Lower leg skin (tissue), 4 donors: Measurements from ENCODE around the gene SPTBN4. TPM values are rescaled to one million over a fixed set of nuclear protein-coding genes. Genes with fewer than 3 reads are reported as not detected.

Experiments used
- DNase-seq, 2 donors: peaks; one replicate each; pipeline ENCODE4 v3.0.0-alpha.2; 2019; ENCODE audit warnings: low spot score in 2 of 2
- H3K4me3 ChIP-seq: fragments of 200-600 bp; sonication (generic); 2 replicates; pipeline ENCODE4 v1.5.1; 2017; ENCODE audit warnings: mild to moderate bottlenecking, low read depth; ENCODE audit not compliant: poor library complexity, severe bottlenecking
- POLR2A ChIP-seq, 2 donors: fragments of 450-650 bp; IDR thresholded peaks; one replicate each; pipeline ENCODE4 v1.6.1; 2016 to 2017; ENCODE audit warnings: antibody characterized with exemption in 2 of 2, mild to moderate bottlenecking in 1 of 2, moderate library complexity in 1 of 2
- WGBS, 2 donors: methylation state at CpG; one replicate each; pipeline ENCODE4 v1.1.5; 2018; 5-methylcytosine and 5-hydroxymethylcytosine counted together
- intact Hi-C: fragments of 100-400 bp; cut with DNase I; formaldehyde crosslinking; loops from one replicate; pipeline ENCODE4 v1.15.0; 2023; ENCODE audit warnings: low total_unique reads
- total RNA-seq, 4 donors: library from RNA; depleted of rRNA; stranded (reverse); fragments of >200 nt; gene quantifications; one replicate each; pipeline ENCODE4 v1.1.0, GENCODE V29; 2016
- TF ChIP-seq, protein P1 (sequence below), 3 donors: fragments of 450-650 bp; IDR thresholded peaks; one replicate each; pipeline ENCODE4 v1.5.1; 2016; ENCODE audit warnings: antibody characterized with exemption in 3 of 3, mild to moderate bottlenecking in 3 of 3, moderate library complexity in 2 of 3

Gene SPTBN4
- total RNA-seq, 4 donors from 2014 or later, result 0.25 to 2.2 (median 1.6) TPM

DNA sequence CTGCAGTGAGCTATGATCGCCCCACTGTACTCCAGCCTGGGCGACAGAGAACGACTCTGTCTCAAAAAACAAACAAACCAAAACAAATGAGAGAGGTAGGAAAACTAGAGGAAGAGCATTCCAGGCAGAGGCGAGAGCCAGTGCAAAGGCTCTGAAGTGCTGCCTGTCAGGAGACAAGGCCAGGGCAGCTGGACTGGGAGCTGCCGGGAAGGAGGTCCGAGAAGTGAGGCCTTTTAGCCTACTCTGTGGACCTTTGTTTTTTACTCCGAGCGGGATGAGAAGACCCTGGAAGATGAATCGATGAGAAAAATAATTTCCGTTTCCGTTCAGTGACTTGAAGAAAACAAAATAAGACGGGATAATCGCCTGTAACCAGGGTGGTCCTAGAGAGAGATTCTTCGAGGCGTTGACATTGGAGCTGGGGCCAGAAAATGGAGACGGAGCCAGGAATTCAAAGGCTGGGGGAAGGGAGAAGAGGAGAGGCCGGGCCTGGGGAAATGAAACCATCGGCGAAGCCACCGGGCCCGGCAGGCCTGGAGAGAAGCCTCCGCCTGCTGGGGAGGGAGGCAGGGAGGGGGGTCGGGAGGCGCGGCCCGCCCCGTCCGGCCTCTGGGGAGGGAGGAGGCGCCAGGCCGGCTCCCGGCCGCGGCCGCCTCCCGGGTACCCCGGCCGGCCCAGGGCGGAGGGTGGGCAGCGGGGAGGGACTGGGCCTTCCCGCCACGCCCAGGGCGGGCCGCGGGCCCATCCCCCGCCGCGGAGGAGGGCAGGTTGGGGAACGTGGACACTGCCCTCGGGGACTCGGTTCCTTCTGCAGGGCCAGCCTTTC lies 33.2 kb upstream of the SPTBN4 start:
- TF ChIP-seq, protein P1, sequence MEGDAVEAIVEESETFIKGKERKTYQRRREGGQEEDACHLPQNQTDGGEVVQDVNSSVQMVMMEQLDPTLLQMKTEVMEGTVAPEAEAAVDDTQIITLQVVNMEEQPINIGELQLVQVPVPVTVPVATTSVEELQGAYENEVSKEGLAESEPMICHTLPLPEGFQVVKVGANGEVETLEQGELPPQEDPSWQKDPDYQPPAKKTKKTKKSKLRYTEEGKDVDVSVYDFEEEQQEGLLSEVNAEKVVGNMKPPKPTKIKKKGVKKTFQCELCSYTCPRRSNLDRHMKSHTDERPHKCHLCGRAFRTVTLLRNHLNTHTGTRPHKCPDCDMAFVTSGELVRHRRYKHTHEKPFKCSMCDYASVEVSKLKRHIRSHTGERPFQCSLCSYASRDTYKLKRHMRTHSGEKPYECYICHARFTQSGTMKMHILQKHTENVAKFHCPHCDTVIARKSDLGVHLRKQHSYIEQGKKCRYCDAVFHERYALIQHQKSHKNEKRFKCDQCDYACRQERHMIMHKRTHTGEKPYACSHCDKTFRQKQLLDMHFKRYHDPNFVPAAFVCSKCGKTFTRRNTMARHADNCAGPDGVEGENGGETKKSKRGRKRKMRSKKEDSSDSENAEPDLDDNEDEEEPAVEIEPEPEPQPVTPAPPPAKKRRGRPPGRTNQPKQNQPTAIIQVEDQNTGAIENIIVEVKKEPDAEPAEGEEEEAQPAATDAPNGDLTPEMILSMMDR (IDR thresholded peaks at IDR 0.05), result no peak
- TF ChIP-seq POLR2A (IDR thresholded peaks at IDR 0.05), result no peak
- H3K4me3 ChIP-seq, result peak overlapping the region; percentile 4
- WGBS, 2 donors, result 1 to 3% methylated on average over 22 to 48 of the region's 50 CpGs
- intact Hi-C loops, result no loop called here
- peak; percentile 83 to 97 for DNase-seq

DNA sequence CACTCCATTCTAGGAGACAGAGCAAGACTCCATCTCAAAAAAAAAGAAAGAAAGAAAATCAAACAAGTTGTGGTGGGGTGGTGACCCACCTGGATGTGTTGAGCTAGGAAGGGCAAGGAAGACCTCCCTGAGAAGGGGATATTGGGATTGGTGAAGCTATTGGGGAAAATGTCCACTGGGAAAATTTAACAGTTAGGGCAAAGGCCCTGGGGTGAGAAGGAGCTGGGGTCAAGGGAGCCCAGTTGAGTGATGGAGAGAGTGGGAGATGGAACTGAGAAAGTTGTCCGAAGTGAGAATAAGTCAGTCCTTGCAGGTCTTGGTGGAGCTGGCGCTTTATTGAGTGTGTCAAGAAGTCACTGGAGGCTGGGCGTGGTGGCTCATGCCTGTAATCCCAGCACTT lies 28.5 kb upstream of the SPTBN4 start:
- TF ChIP-seq, protein P1 (IDR thresholded peaks at IDR 0.05), result no peak
- TF ChIP-seq POLR2A (IDR thresholded peaks at IDR 0.05), result no peak
- H3K4me3 ChIP-seq, result no peak overlapping the region
- intact Hi-C loops, result no loop called here
- WGBS, 2 donors, result 85 to 93% methylated on average over 3 of the region's 3 CpGs
- no peak for DNase-seq

DNA sequence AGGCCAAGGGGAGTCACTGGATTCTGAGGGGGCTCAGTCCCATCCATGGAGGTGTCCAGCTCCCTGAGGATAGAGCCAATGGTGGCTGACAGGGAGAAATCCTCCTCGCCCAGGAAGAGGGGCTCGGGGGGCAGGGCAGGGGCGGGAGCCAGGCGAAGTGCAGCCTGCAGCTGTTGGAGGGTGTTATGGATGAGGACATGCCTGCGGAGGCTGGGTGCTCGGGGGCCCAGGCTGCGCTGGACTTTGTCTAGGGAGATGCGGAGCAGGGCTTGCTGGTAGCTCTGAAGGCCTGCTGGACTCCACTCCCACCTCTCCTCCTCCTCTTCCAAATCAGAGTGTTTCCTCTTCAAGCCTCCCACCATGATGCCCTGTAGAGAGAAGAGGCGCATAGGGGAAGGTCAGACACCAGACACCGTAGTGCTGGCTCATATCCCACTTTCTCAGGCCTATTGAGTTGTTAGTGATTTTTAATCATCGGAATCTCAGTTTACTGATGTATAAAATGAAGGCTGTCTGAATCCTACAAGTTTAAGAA lies 25.0 kb upstream of the SPTBN4 start:
- no peak for DNase-seq
- TF ChIP-seq, protein P1 (IDR thresholded peaks at IDR 0.05), result no peak
- TF ChIP-seq POLR2A (IDR thresholded peaks at IDR 0.05), result no peak
- intact Hi-C loops, result no loop called here
- H3K4me3 ChIP-seq, result no peak overlapping the region
- 81 to 82% methylated on average over 11 of the region's 11 CpGs for WGBS, 2 donors

DNA sequence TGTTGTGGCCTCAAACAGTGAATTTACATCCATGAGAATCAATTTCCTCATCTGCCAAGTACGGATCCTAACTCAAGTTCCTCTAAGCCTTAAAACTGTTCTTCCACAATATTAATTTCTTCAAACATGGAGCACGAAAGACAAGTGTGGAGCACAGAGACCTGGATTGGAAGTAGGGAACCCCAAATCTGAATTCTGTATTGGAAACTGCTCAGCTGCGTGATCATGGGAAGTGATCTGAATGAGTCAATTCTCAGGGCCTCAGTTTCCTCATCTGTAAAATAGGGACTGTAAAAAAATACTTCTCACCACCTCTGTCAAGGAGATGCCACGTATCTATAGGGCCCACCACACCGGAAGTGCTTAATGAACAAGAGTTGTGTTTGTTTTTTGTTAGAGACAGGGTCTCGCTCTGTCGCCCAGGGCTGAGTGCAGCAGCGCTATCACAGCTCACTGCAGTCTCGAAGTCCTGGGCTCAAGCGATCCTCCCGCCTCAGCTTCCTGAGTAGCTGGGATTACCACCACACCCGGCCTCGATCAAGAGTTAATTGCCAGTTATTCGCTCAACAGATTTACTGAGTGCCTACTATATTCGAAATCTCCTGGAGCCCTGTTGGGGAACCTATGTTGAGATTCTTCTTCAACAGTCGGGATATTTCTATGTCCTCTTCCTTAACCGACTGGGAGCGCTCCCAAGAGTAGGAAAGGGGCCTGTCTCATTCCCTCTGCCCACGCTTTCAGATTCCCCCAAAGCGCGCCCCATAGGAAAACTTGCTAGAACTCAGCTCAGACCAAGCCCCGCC lies 24.3 kb upstream of the SPTBN4 start:
- no peak for TF ChIP-seq POLR2A (IDR thresholded peaks at IDR 0.05)
- 13 to 14% methylated on average over 22 of the region's 22 CpGs for WGBS, 2 donors
- H3K4me3 ChIP-seq, result peak overlapping the region; percentile 17
- no peak for DNase-seq
- intact Hi-C loops, result no loop called here

DNA sequence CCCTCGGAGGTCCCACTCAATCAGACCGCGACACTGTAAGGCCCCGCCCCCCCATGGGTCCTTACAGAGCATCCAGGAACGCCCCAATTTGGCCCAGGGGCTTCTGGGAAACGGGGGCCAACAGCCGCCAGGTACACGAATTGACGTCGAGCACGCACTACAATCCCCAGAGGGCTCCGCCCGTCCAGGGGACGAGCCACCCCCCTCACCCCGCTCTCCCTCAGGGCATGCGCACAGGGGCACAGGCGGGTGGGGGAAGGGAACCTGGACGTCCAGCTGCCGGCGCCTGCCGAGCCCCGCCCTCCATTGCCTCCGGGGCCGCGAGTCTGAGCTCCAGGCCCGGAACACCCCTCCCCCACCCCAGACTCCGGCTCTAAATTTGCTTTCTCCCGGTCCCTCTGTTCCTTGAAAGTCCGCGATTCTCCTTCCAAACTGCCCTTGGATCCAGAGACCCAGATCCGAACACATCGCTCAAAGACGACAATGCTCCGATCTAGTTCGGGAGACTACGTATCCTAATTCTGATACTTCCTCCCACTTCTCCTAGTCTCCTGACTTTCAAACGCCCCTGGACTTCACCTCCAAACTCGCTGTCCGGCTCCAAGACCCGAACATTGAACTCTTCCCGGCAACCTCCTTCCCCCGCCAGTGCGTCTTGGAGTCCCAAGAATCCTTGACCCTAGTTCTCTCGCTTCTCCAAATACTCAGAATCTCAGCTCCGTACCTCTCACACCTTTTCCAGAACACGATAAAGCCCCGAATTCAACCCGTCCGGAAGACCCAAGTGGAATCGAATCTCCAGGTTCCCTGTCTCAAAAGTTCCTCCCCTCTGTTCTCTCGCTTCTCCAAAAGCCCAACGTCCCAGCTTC lies 23.4 kb upstream of the SPTBN4 start:
- WGBS, 2 donors, result 0 to 1% methylated on average over 34 to 50 of the region's 52 CpGs
- H3K4me3 ChIP-seq, result peak overlapping the region; percentile 90
- intact Hi-C loops, result no loop called here
- TF ChIP-seq POLR2A (IDR thresholded peaks at IDR 0.05), result no peak
- TF ChIP-seq, protein P1 (IDR thresholded peaks at IDR 0.05), result no peak
- peak; percentile 100 for DNase-seq
